Measurements from ENCODE around the gene STRN.
A peak's percentile ranks its signal among the peaks of the same experiment; 100 is the strongest.
"Not testable (repeated sequence)": the region's sequence is repeated elsewhere in the genome, so short reads cannot be mapped to it uniquely, and the experiment has no call there.

Gene STRN

GRCh38 chr2:36966370-36967235 lies at the start of gene STRN:
TSS of gene STRN (minus strand) at chr2:36966536. CDS start at chr2:36966463, 73 bp downstream.
- FAIRE-seq, result peak; percentile 96
- DNase-seq (ENCODE audit: insufficient read length, low spot score), result peak; percentile 93

- DNase-seq (ENCODE audit: insufficient read length, low spot score) (no peak), FAIRE-seq (no peak)
Measured at GRCh38 chr2:37013315-37013641, 46.9 kb upstream of the STRN start.

GRCh38 chr2:37011130-37011529 lies 44.8 kb upstream of the STRN start:
- FAIRE-seq (no peak), DNase-seq (ENCODE audit: insufficient read length, low spot score) (no peak)

GRCh38 chr2:37005118-37005868 lies 39.0 kb upstream of the STRN start:
- FAIRE-seq, result peak; percentile 23

GRCh38 chr2:37000988-37001556 lies 34.7 kb upstream of the STRN start:
- no peak for FAIRE-seq

More at GRCh38 chr2:37005118-37005868, 39.0 kb upstream of the STRN start:
- DNase-seq (ENCODE audit: insufficient read length, low spot score), result peak; percentile 15

GRCh38 chr2:37000318-37000717 lies 34.0 kb upstream of the STRN start:
- FAIRE-seq (peak; percentile 33), DNase-seq (ENCODE audit: insufficient read length, low spot score) (peak; percentile 7)

More at GRCh38 chr2:37000988-37001556, 34.7 kb upstream of the STRN start:
- no peak for DNase-seq (ENCODE audit: insufficient read length, low spot score)

- DNase-seq (ENCODE audit: insufficient read length, low spot score); FAIRE-seq: not testable (repeated sequence)
Measured at GRCh38 chr2:36999416-36999815, 33.1 kb upstream of the STRN start.

GRCh38 chr2:36993841-36994620 lies 27.7 kb upstream of the STRN start:
- DNase-seq (ENCODE audit: insufficient read length, low spot score) (no peak), FAIRE-seq (no peak)

GRCh38 chr2:36988008-36988407 lies 21.7 kb upstream of the STRN start:
- DNase-seq (ENCODE audit: insufficient read length, low spot score) (no peak), FAIRE-seq (no peak)

- DNase-seq (ENCODE audit: insufficient read length, low spot score) (no peak), FAIRE-seq (no peak)
Measured at GRCh38 chr2:36982467-36982866, 16.1 kb upstream of the STRN start.

GRCh38 chr2:36981911-36982310 lies 15.6 kb upstream of the STRN start:
- no peak for FAIRE-seq
- no peak for DNase-seq (ENCODE audit: insufficient read length, low spot score)

GRCh38 chr2:36979007-36979406 lies 12.7 kb upstream of the STRN start:
- not testable (repeated sequence) for DNase-seq (ENCODE audit: insufficient read length, low spot score); FAIRE-seq

- FAIRE-seq, result no peak
- DNase-seq (ENCODE audit: insufficient read length, low spot score), result no peak
Measured at GRCh38 chr2:36976065-36976464, 9.7 kb upstream of the STRN start.

- FAIRE-seq, result no peak
- DNase-seq (ENCODE audit: insufficient read length, low spot score), result no peak
Measured at GRCh38 chr2:36975306-36975705, 9.0 kb upstream of the STRN start.

GRCh38 chr2:36973320-36973719 lies 7.0 kb upstream of the STRN start:
- FAIRE-seq, result no peak
- no peak for DNase-seq (ENCODE audit: insufficient read length, low spot score)

GRCh38 chr2:36971990-36972389 lies 5.7 kb upstream of the STRN start:
- FAIRE-seq, result no peak
- no peak for DNase-seq (ENCODE audit: insufficient read length, low spot score)

GRCh38 chr2:36967236-36967876 lies 1.0 kb upstream of the STRN start:
- FAIRE-seq (no peak), DNase-seq (ENCODE audit: insufficient read length, low spot score) (no peak)

GRCh38 chr2:36965751-36966369 lies 476 bp downstream of the STRN start:
- DNase-seq (ENCODE audit: insufficient read length, low spot score) (peak; percentile 45), FAIRE-seq (no peak)

GRCh38 chr2:36965206-36965605 lies 1.1 kb downstream of the STRN start:
- DNase-seq (ENCODE audit: insufficient read length, low spot score), result no peak
- no peak for FAIRE-seq

Measured in HTR-8/SVneo (cell line).